Ishikawa (cell line): ENCODE measurements around the gene ACY1.

Source experiments
- CEBPB ChIP-seq: IDR thresholded peaks from 2 replicates; pipeline ENCODE4 v1.6.1; 2012
- CREB1 ChIP-seq: IDR thresholded peaks from 2 replicates; pipeline ENCODE4 v1.6.1; 2012; ENCODE audit warnings: low read depth
- EGR1 ChIP-seq: IDR thresholded peaks from 2 replicates; pipeline ENCODE4 v1.6.1; 2012
- EP300 ChIP-seq: IDR thresholded peaks from 2 replicates; pipeline ENCODE4 v1.6.1; 2012; ENCODE audit warnings: borderline replicate concordance
- FOXM1 ChIP-seq: IDR thresholded peaks from 2 replicates; pipeline ENCODE4 v1.6.1; 2012; ENCODE audit warnings: low read depth, borderline replicate concordance
- MAX ChIP-seq: IDR thresholded peaks from 2 replicates; pipeline ENCODE4 v1.6.1; 2012
- NFIC ChIP-seq: IDR thresholded peaks from 2 replicates; pipeline ENCODE4 v1.6.1; 2012
- RAD21 ChIP-seq: IDR thresholded peaks from 2 replicates; pipeline ENCODE4 v1.6.1; 2012; ENCODE audit warnings: low read depth
- REST ChIP-seq: IDR thresholded peaks from 2 replicates; pipeline ENCODE4 v1.6.1; 2012; ENCODE audit warnings: low read depth, mild to moderate bottlenecking
- TAF1 ChIP-seq: IDR thresholded peaks from 2 replicates; pipeline ENCODE4 v1.6.1; 2012; ENCODE audit warnings: low read depth, mild to moderate bottlenecking
- TCF12 ChIP-seq: IDR thresholded peaks from 2 replicates; pipeline ENCODE4 v1.6.1; 2012; ENCODE audit warnings: low read depth
- TEAD4 ChIP-seq: IDR thresholded peaks from 2 replicates; pipeline ENCODE4 v1.6.1; 2012
- USF1 ChIP-seq: IDR thresholded peaks from 2 replicates; pipeline ENCODE4 v1.6.1; 2012
- YY1 ChIP-seq: IDR thresholded peaks from 2 replicates; pipeline ENCODE4 v1.6.1; 2012; ENCODE audit warnings: low read depth
- ZBTB7A ChIP-seq: IDR thresholded peaks from 2 replicates; pipeline ENCODE4 v1.6.1; 2012; ENCODE audit warnings: low read depth

Gene ACY1

GRCh38 chr3:51967384-51968169 lies 15.8 kb upstream of the ACY1 start, which contains the start of gene PCBP4:
Gene PCBP4 (minus strand): TSS chr3:51967454. CDS start chr3:51961240, 6,214 bp downstream.
- TF ChIP-seq FOXM1: no peak
- no peak for TF ChIP-seq EGR1
- TF ChIP-seq ZBTB7A: peak; percentile 87

- no peak for TF ChIP-seq MAX
- TF ChIP-seq EGR1: 0 out of 2 replicates have a peak, but pooled peaks have one; percentile 19
- 0 out of 2 replicates have a peak, but pooled peaks have one; percentile 17 for TF ChIP-seq TCF12
These were observed 15.1 kb upstream of the ACY1 start for GRCh38 chr3:51968170-51968775.

GRCh38 chr3:51968883-51969678 lies 14.3 kb upstream of the ACY1 start:
- TF ChIP-seq ZBTB7A (0 out of 2 replicates have a peak, but pooled peaks have one; percentile 35), TCF12 (no peak)

- TF ChIP-seq FOXM1 (no peak), CREB1 (no peak), NFIC (no peak), TCF12 (no peak), EGR1 (no peak), RAD21 (no peak), USF1 (no peak), REST (no peak), MAX (no peak), EP300 (no peak), TEAD4 (no peak)
These were observed 13.5 kb upstream of the ACY1 start for GRCh38 chr3:51969841-51970240.

- no peak for TF ChIP-seq USF1
- no peak for TF ChIP-seq TAF1
- no peak for TF ChIP-seq REST
- no peak for TF ChIP-seq TCF12
- TF ChIP-seq NFIC: no peak
- no peak for TF ChIP-seq RAD21
- no peak for TF ChIP-seq EGR1
- TF ChIP-seq EP300: no peak
- TF ChIP-seq CREB1: no peak
- no peak for TF ChIP-seq CEBPB
- no peak for TF ChIP-seq ZBTB7A
- no peak for TF ChIP-seq FOXM1
- TF ChIP-seq YY1: no peak
- no peak for TF ChIP-seq TEAD4
- TF ChIP-seq MAX: no peak
These were observed 12.6 kb upstream of the ACY1 start for GRCh38 chr3:51970606-51971300.
